ENCODE data around the gene IL36G. TPM values are rescaled to one million over a fixed set of nuclear protein-coding genes. Genes with fewer than 3 reads are reported as not detected.
A peak's percentile ranks its signal among the peaks of the same experiment; 100 is the strongest.

IL36G gene
- total RNA-seq, 4 donors from 2014 or later: not detected

DNA sequence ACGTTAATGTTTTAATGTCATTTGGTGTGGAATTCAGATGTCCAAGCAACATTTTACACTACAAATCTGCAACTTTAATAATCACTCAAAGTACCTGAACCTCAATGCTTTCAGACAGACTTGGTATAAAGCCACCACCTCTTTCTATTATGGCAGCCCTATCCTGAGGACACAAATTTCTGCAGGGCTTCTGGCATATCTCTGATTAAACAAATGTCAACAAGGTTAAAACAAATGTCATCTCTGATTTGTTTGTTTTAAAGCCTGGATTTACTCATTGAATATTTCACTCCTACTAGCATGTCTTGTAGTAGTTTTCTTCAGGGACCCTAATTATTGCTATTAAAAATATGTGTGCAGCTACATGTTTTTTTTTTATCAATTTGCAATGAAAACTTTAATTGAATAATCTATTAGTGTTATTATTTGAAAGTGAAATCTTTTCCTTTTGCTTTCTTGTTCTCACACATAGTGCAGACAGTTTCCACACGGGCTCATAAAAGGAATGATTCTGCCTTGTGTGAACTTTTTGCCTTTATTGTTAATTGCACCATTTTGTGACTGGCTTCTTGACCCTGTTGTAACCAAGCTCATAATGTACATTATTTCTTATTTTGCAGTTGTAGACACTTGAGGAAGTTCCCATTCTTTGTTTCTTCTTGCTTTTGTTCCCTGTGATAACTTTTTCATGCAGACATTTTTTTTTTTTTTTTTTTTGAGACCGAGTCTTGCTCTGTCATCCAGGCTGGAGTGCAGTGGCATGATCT, 36.8 kb upstream of the IL36G start:
- H3K27me3 ChIP-seq: no peaks in the 10 kb centered on the region
- H3K36me3 ChIP-seq: no peaks in the 10 kb centered on the region
- no peak for DNase-seq (ENCODE audit: extremely low spot score)
- H3K4me3 ChIP-seq: no peak overlapping the region
- intact Hi-C loops (cut with DNase I): loop anchor here (1.0 kb wide), 1 partner anchor 192 kb away; no protein-coding TSS in a partner anchor
- H3K27ac ChIP-seq (replicated peaks in 1 of 4): no peak overlapping the region
- peaks cover 0 to 4% (median 0%) of the 10 kb centered on the region in 4 donors for H3K9me3 ChIP-seq
- TF ChIP-seq POLR2AphosphoS5 (IDR thresholded peaks at IDR 0.05) (no peak), POLR2A (IDR thresholded peaks at IDR 0.05; ENCODE audit: low read depth) (no peak), EP300 (IDR thresholded peaks at IDR 0.05) (no peak)
- TF ChIP-seq, protein P1, sequence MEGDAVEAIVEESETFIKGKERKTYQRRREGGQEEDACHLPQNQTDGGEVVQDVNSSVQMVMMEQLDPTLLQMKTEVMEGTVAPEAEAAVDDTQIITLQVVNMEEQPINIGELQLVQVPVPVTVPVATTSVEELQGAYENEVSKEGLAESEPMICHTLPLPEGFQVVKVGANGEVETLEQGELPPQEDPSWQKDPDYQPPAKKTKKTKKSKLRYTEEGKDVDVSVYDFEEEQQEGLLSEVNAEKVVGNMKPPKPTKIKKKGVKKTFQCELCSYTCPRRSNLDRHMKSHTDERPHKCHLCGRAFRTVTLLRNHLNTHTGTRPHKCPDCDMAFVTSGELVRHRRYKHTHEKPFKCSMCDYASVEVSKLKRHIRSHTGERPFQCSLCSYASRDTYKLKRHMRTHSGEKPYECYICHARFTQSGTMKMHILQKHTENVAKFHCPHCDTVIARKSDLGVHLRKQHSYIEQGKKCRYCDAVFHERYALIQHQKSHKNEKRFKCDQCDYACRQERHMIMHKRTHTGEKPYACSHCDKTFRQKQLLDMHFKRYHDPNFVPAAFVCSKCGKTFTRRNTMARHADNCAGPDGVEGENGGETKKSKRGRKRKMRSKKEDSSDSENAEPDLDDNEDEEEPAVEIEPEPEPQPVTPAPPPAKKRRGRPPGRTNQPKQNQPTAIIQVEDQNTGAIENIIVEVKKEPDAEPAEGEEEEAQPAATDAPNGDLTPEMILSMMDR (IDR thresholded peaks at IDR 0.05): no peak
- 64% methylated on average over 3 of the region's 3 CpGs for WGBS
- peaks cover 0 to 7% (median 5%) of the 10 kb centered on the region in 4 donors for H3K4me1 ChIP-seq

DNA sequence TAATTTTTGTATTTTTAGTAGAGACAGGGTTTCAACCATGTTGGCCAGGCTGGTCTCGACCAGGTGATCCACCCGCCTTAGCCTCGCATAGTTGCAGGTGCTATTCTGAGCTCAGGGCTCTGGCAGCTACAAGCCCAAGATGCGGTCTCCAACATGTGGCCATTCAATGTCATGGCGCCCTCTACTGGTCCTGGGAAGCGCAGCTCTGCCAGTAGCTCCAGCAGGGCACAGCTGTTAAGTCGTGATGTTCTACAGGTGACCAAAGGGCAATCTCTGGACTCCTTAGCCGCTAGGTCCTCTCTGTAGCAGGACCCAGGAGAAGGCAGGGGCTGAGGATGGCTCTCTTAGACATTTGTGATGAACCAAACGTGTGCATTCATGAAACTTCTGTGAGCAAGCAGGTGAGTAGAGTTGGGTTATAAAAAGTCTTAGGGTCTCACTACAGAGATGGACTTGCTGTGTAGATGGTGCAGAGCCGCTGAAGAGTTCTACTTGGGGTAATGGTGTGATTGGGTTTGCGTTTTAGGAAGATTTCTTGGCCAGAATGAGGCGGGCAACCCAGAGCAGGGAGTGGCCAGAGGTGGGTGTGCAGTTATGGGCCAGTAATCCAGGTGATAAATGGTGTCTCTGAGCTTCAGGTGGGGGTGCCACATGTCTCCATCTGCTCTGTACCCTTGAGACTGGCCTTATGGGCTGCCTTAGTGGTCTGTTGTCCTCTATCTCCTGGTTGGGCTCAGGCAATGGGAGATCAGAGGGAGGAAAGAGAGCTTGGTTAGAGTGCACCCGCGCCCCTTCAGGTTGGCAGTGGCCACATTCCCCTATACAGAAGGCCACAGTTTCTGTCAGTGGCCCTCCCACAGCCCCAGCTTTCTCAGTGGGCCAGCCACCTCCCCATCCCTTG, 35.8 kb upstream of the IL36G start:
- H3K27me3 ChIP-seq: no peaks in the 10 kb centered on the region
- H3K36me3 ChIP-seq: no peaks in the 10 kb centered on the region
- H3K4me1 ChIP-seq: peaks cover 0 to 7% (median 5%) of the 10 kb centered on the region in 4 donors
- TF ChIP-seq, protein P1 (IDR thresholded peaks at IDR 0.05): peak; percentile 57 to 82 (median 70)
- TF ChIP-seq POLR2AphosphoS5 (IDR thresholded peaks at IDR 0.05): no peak
- H3K9me3 ChIP-seq: peaks cover 0 to 4% (median 0%) of the 10 kb centered on the region in 4 donors
- H3K27ac ChIP-seq (replicated peaks in 1 of 4): no peak overlapping the region
- peak; percentile 81 for DNase-seq (ENCODE audit: extremely low spot score)
- intact Hi-C loops (cut with DNase I): loop anchor here (1.0 kb wide), 1 partner anchor 193 kb away; no protein-coding TSS in a partner anchor
- 62% methylated on average over 8 of the region's 14 CpGs for WGBS
- no peak overlapping the region for H3K4me3 ChIP-seq

DNA sequence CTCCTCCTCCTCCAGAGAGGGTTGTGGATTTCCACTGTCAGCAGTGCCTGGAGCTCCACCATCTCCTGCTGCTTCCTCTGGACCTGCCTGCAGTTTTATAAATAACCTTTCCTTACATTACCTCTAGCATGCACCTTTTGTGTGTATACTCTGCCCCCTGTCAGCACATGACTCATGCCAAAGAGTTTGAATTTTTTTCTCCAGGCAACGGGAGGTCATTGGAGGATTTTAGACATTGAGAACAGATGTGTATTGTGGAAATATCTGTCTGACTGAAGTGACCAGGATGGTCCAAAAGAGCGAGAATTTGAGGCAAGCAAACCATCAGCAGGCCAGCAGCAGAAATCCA, 35.2 kb upstream of the IL36G start:
- 78% methylated on average over 2 of the region's 2 CpGs for WGBS
- no peak for TF ChIP-seq POLR2AphosphoS5 (IDR thresholded peaks at IDR 0.05)
- TF ChIP-seq, protein P1 (IDR thresholded peaks at IDR 0.05): no peak
- no peak for TF ChIP-seq POLR2A (IDR thresholded peaks at IDR 0.05; ENCODE audit: low read depth)
- no peak for TF ChIP-seq EP300 (IDR thresholded peaks at IDR 0.05)
- Histone ChIP-seq H3K4me1 (peaks cover 0 to 7% (median 5%) of the 10 kb centered on the region in 4 donors), H3K4me3 (no peak overlapping the region), H3K27me3 (no peaks in the 10 kb centered on the region), H3K27ac (replicated peaks in 1 of 4) (no peak overlapping the region), H3K36me3 (no peaks in the 10 kb centered on the region), H3K9me3 (peaks cover 0 to 4% (median 0%) of the 10 kb centered on the region in 4 donors)
- DNase-seq (ENCODE audit: extremely low spot score): peak; percentile 47
- intact Hi-C loops (cut with DNase I): no loop called here

DNA sequence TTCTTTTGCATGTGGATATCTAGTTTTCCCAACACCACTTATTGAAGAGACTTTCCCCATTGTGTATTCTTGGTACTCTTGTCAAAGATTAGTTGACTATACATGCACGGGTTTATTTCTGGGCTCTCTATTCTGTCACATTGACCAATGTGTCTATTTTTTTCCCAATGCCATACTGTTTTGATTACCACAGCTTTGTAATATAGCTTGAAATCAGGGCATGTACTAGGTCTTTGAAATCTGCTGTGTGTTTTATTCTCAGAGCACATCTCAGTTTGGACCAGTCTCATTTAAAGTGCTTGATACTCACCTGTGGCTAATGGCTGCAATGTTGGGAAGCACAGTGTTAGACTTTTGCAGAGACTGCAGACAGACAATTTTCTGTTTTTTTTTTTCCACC, 32.8 kb upstream of the IL36G start:
- peaks cover 0 to 7% (median 5%) of the 10 kb centered on the region in 4 donors for H3K4me1 ChIP-seq
- TF ChIP-seq POLR2AphosphoS5 (IDR thresholded peaks at IDR 0.05) (no peak), EP300 (IDR thresholded peaks at IDR 0.05) (no peak), POLR2A (IDR thresholded peaks at IDR 0.05; ENCODE audit: low read depth) (no peak)
- TF ChIP-seq, protein P1 (IDR thresholded peaks at IDR 0.05): no peak
- no peak overlapping the region for H3K4me3 ChIP-seq
- H3K27me3 ChIP-seq: no peaks in the 10 kb centered on the region
- H3K9me3 ChIP-seq: peaks cover 0 to 4% (median 0%) of the 10 kb centered on the region in 4 donors
- DNase-seq (ENCODE audit: extremely low spot score): no peak
- WGBS: 92% methylated on average over 1 of the region's 1 CpG
- intact Hi-C loops (cut with DNase I): no loop called here
- H3K27ac ChIP-seq (replicated peaks in 1 of 4): no peak overlapping the region
- H3K36me3 ChIP-seq: no peaks in the 10 kb centered on the region
